ENCODE data around the gene SLC24A3.
A peak's percentile ranks its signal among the peaks of the same experiment; 100 is the strongest.

The SLC24A3 gene

GRCh38 chr20:19212469-19212815 is at the start of gene SLC24A3:
Gene SLC24A3 (plus strand): TSS chr20:19212642.
- no peak for DNase-seq

GRCh38 chr20:19170148-19170547 is 42.3 kb upstream of the SLC24A3 start:
- no peak for DNase-seq

- DNase-seq = no peak
These were observed 39.8 kb upstream of the SLC24A3 start for GRCh38 chr20:19172637-19173036.

GRCh38 chr20:19176470-19177052 is 35.9 kb upstream of the SLC24A3 start:
- no peak for DNase-seq

GRCh38 chr20:19181552-19181951 is 30.9 kb upstream of the SLC24A3 start:
- DNase-seq = no peak

GRCh38 chr20:19185083-19185482 is 27.4 kb upstream of the SLC24A3 start:
- DNase-seq = no peak

GRCh38 chr20:19193349-19193748 is 19.1 kb upstream of the SLC24A3 start:
- no peak for DNase-seq

- DNase-seq = peak; percentile 36
These were observed 6.5 kb upstream of the SLC24A3 start for GRCh38 chr20:19205981-19206396.

- no peak for DNase-seq
These were observed 4.9 kb upstream of the SLC24A3 start for GRCh38 chr20:19207541-19207940.

- peak; percentile 30 for DNase-seq
These were observed 1.9 kb upstream of the SLC24A3 start for GRCh38 chr20:19210391-19211155.

GRCh38 chr20:19211252-19211651 is 1.2 kb upstream of the SLC24A3 start:
- DNase-seq = no peak

GRCh38 chr20:19211661-19212468 is 577 bp upstream of the SLC24A3 start:
- peak; percentile 33 for DNase-seq

GRCh38 chr20:19212821-19213502 is 520 bp downstream of the SLC24A3 start:
- peak; percentile 59 for DNase-seq

- DNase-seq = no peak
These were observed 1.6 kb downstream of the SLC24A3 start for GRCh38 chr20:19213946-19214490.

- DNase-seq = no peak
These were observed 6.0 kb downstream of the SLC24A3 start for GRCh38 chr20:19218411-19218810.

- DNase-seq = no peak
These were observed 10.1 kb downstream of the SLC24A3 start for GRCh38 chr20:19222520-19223040.

GRCh38 chr20:19223640-19224039 is 11.2 kb downstream of the SLC24A3 start:
- DNase-seq = no peak

- no peak for DNase-seq
These were observed 19.1 kb downstream of the SLC24A3 start for GRCh38 chr20:19231359-19232035.

- DNase-seq = no peak
These were observed 20.8 kb downstream of the SLC24A3 start for GRCh38 chr20:19232997-19233794.

- no peak for DNase-seq
These were observed 24.1 kb downstream of the SLC24A3 start for GRCh38 chr20:19236371-19237055.

GRCh38 chr20:19241440-19241839 is 29.0 kb downstream of the SLC24A3 start:
- DNase-seq = no peak

Data from HCEC 1CT (cell line).